ENCODE measurements around the gene ACAT2.

DNA sequence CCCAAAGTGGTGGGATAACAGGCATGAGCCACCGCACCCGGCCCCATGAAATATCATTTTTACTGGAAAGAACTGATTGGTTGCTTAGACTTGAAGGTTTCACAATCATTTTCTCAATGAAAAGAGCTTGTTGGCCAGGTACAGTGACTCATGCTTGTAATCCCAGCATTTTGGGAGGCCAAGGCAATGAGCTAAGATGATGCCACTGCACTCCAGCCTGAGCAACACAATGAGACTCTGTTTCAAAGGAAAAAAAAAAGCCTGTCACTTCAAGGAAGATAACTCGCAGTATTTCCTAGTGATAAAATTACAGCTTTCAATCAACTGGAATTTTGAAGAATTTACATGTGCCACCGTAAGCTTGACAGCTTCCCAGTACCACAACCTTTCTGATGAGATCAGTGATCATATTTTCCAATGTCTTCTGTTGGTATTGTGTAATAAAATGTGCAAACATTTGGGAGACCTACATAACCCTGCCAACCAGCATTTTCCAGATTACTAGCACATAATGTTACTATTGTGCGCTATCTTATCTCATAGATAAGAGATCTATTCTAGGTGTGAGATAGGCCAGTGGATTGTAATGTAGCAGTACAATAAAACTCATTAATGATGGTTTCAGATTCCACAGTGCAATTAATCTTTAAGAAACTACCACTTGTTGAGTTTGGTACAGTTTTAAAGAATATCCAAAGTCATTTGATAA, 45.5 kb downstream of the ACAT2 start:
- TF ChIP-seq EP300 (IDR thresholded peaks at IDR 0.05; ENCODE audit: low read depth) (no peak), POLR2AphosphoS5 (IDR thresholded peaks at IDR 0.05) (no peak), POLR2A (IDR thresholded peaks at IDR 0.05) (no peak)
- TF ChIP-seq, protein P1, sequence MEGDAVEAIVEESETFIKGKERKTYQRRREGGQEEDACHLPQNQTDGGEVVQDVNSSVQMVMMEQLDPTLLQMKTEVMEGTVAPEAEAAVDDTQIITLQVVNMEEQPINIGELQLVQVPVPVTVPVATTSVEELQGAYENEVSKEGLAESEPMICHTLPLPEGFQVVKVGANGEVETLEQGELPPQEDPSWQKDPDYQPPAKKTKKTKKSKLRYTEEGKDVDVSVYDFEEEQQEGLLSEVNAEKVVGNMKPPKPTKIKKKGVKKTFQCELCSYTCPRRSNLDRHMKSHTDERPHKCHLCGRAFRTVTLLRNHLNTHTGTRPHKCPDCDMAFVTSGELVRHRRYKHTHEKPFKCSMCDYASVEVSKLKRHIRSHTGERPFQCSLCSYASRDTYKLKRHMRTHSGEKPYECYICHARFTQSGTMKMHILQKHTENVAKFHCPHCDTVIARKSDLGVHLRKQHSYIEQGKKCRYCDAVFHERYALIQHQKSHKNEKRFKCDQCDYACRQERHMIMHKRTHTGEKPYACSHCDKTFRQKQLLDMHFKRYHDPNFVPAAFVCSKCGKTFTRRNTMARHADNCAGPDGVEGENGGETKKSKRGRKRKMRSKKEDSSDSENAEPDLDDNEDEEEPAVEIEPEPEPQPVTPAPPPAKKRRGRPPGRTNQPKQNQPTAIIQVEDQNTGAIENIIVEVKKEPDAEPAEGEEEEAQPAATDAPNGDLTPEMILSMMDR (IDR thresholded peaks at IDR 0.05): no peak
